CD4-positive, alpha-beta T cell (primary cell): Measurements from ENCODE around the gene DOP1A. TPM values are rescaled to one million over a fixed set of nuclear protein-coding genes. Genes with fewer than 3 reads are reported as not detected.
A peak's percentile ranks its signal among the peaks of the same experiment; 100 is the strongest.

ENCODE experiments used
- ATAC-seq: fragments of 200-7000 bp; cut with Tn5 transposase; one replicate; pipeline ENCODE4 v1.10.0; 2022; ENCODE audit warnings: mild to moderate bottlenecking; ENCODE audit not compliant: poor library complexity
- CTCF ChIA-PET: fragments of 350-600 bp; sonication (Branson Sonifier 250); formaldehyde crosslinking; loops from one replicate; lab custom pipeline; 2021; ENCODE audit warnings: antibody characterized with exemption, inconsistent platforms; lab: Charles Lee
- POLR2A ChIA-PET: fragments of 350-600 bp; sonication (Branson Sonifier 250); formaldehyde crosslinking; loops from one replicate; lab custom pipeline; 2021; ENCODE audit warnings: antibody characterized with exemption, inconsistent platforms; lab: Charles Lee
- DNase-seq, 14 experiments: peaks; one replicate each; pipeline ENCODE4 v3.0.0-alpha.2; 2013 to 2020; ENCODE audit warnings: mixed read lengths in 2 of 14
- H3K27ac ChIP-seq, 2 donors: one replicate each; pipeline versions ENCODE4 v1.5.1 to v1.7.0; 2013; ENCODE audit warnings: low read length in 2 of 2, low read depth in 1 of 2, mild to moderate bottlenecking in 1 of 2
- H3K27me3 ChIP-seq, 2 experiments: 1 replicate in 1 of 2; 2 replicates in 1 of 2; pipeline versions ENCODE4 v1.6.1 to v1.7.0; 2013; ENCODE audit warnings: low read length in 2 of 2, control low read depth in 1 of 2, mild to moderate bottlenecking in 1 of 2, moderate library complexity in 1 of 2; ENCODE audit not compliant: insufficient read depth in 2 of 2, control insufficient read depth in 1 of 2
- H3K36me3 ChIP-seq: one replicate; pipeline ENCODE4 v1.6.1; 2013; ENCODE audit warnings: low read length, control low read depth; ENCODE audit not compliant: insufficient read depth
- H3K4me1 ChIP-seq: one replicate; pipeline ENCODE4 v1.6.1; 2013; ENCODE audit warnings: low read length, control low read depth; ENCODE audit not compliant: insufficient read depth
- H3K4me3 ChIP-seq: one replicate; pipeline ENCODE4 v1.5.1; 2013; ENCODE audit warnings: mild to moderate bottlenecking, low read length, moderate library complexity
- H3K9me3 ChIP-seq, 2 experiments: 1 replicate in 1 of 2; 2 replicates in 1 of 2; pipeline versions ENCODE4 v1.6.1 to v1.7.0; 2013; ENCODE audit warnings: low read length in 2 of 2, mild to moderate bottlenecking in 2 of 2, control low read depth in 1 of 2, moderate library complexity in 1 of 2; ENCODE audit not compliant: control insufficient read depth in 1 of 2, insufficient read depth in 1 of 2
- H3K27ac Mint-ChIP-seq: one replicate; pipeline ENCODE4 v1.8.0; 2020; ENCODE audit warnings: mixed read lengths
- H3K27me3 Mint-ChIP-seq: one replicate; pipeline ENCODE4 v1.8.0; 2021; ENCODE audit warnings: mixed read lengths
- H3K36me3 Mint-ChIP-seq: one replicate; pipeline ENCODE4 v1.8.0; 2021; ENCODE audit warnings: low read depth, mixed read lengths
- H3K4me1 Mint-ChIP-seq: one replicate; pipeline ENCODE4 v1.8.0; 2021; ENCODE audit warnings: low read depth, mixed read lengths
- H3K4me3 Mint-ChIP-seq: one replicate; pipeline ENCODE4 v1.8.0; 2020; ENCODE audit warnings: mild to moderate bottlenecking, mixed read lengths
- H3K9me3 Mint-ChIP-seq: one replicate; pipeline ENCODE4 v1.8.0; 2020; ENCODE audit warnings: mixed read lengths
- CTCF ChIP-seq: fragments of 200-600 bp; IDR thresholded peaks from one replicate; pipeline ENCODE4 v1.8.0; 2022; ENCODE audit warnings: antibody characterized with exemption, mild to moderate bottlenecking
- intact Hi-C, 2 experiments: fragments of 100-400 bp; cut with DNase I in 1 of 2; cut with micrococcal nuclease in 1 of 2; formaldehyde crosslinking; loops; one replicate each; pipeline versions ENCODE4 v1.15.1 to v1.9.0; 2023 to 2025; cut with DNase I, micrococcal nuclease
- total RNA-seq, 174 experiments: library from RNA in 2 of 174; stranded (reverse) in 2 of 174; gene quantifications; one replicate each; pipeline ENCODE4 v1.2.3 and lab custom pipeline; 2021 to 2026

The DOP1A gene
- total RNA-seq, 2 experiments from 2014 or later: 15.6 to 15.8 TPM

- peaks cover 4% of the 10 kb centered on the region for H3K4me1 Mint-ChIP-seq
- H3K4me3 ChIP-seq: no peak overlapping the region
- H3K36me3 ChIP-seq: no peaks in the 10 kb centered on the region
- DNase-seq (no peak), ATAC-seq (no peak)
- ChIA-PET CTCF (no interaction called here), POLR2A (no interaction called here)
- H3K27me3 Mint-ChIP-seq: no peaks in the 10 kb centered on the region
- no peak overlapping the region for H3K27ac Mint-ChIP-seq
- H3K36me3 Mint-ChIP-seq: peaks cover 7% of the 10 kb centered on the region
- no peaks in the 10 kb centered on the region for H3K27me3 ChIP-seq
- no peaks in the 10 kb centered on the region for H3K9me3 ChIP-seq
- no peak for TF ChIP-seq CTCF
- H3K4me3 Mint-ChIP-seq: no peak overlapping the region
- H3K9me3 Mint-ChIP-seq: no peaks in the 10 kb centered on the region
- no peak overlapping the region for H3K27ac ChIP-seq
- intact Hi-C loops: loop anchor here (10.0 kb wide), 1 partner anchor 1025 kb away; the partner anchor contains the start of gene CEP162 (in 2 of the 2)
- no peaks in the 10 kb centered on the region for H3K4me1 ChIP-seq
These were observed 132.4 kb downstream of the DOP1A start for GRCh38 chr6:83199863-83200225.

DNA sequence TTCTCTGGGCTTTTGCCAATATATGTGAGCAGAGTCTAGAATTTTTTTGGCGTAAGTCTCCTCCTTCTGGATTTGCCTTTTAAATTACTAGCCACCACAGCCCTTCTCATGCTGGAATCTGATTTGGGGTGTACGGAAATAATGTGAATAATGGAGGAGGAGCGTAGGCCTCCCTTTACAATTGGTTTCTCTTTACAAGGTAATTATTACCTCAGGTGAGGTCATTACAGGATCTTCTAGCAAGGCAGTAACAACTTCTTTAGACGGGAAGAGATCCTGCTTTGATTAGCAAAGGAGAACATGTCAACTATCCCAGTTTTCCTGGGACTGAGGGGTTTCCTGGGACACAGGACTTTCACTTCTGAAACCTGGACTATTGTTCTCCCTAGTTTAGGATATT is 134.6 kb downstream of the DOP1A start:
- ChIA-PET POLR2A (no interaction called here), CTCF (interaction anchor here (1.7 kb wide), 1 partner anchor 13 kb away, joined by 5 read pairs; no protein-coding TSS in a partner anchor)
- ATAC-seq: no peak

GRCh38 chr6:83215131-83216047 is 147.9 kb downstream of the DOP1A start:
- POLR2A ChIA-PET: interaction anchor here (0.7 to 1.9 kb wide), 3 partner anchors 22 to 150 kb away, joined by 3 to 9 read pairs (median 8); partner anchors contain the start of genes DOP1A, PGM3, RWDD2A and UBE3D
- H3K27ac Mint-ChIP-seq: no peak overlapping the region

More for the DNA sequence above, 134.6 kb downstream of the DOP1A start:
- Mint-ChIP-seq H3K4me3 (no peak overlapping the region), H3K9me3 (no peaks in the 10 kb centered on the region), H3K27ac (no peak overlapping the region), H3K36me3 (no peaks in the 10 kb centered on the region), H3K27me3 (peaks cover 9% of the 10 kb centered on the region), H3K4me1 (no peaks in the 10 kb centered on the region)
- no peaks in the 10 kb centered on the region for H3K4me1 ChIP-seq
- H3K4me3 ChIP-seq: no peak overlapping the region
- no peaks in the 10 kb centered on the region for H3K36me3 ChIP-seq
- no peak for TF ChIP-seq CTCF
- H3K9me3 ChIP-seq: no peaks in the 10 kb centered on the region
- no peak for DNase-seq
- intact Hi-C loops: no loop called here
- no peaks in the 10 kb centered on the region for H3K27me3 ChIP-seq
- no peak overlapping the region for H3K27ac ChIP-seq

More at GRCh38 chr6:83215131-83216047, 147.9 kb downstream of the DOP1A start:
- H3K4me3 ChIP-seq: no peak overlapping the region
- no peaks in the 10 kb centered on the region for H3K36me3 Mint-ChIP-seq
- DNase-seq (peak in 13 of 14 experiments; percentile 23 to 78 (median 42)), ATAC-seq (peak; percentile 98)
- no peak overlapping the region for H3K4me3 Mint-ChIP-seq
- H3K9me3 ChIP-seq: no peaks in the 10 kb centered on the region
- intact Hi-C loops: loop anchor here (1.0 to 10.0 kb wide), 4 partner anchors 148 to 1007 kb away; partner anchors contain the start of gene DOP1A (in 1 of the 2)
- H3K27ac ChIP-seq: no peak overlapping the region
- H3K4me1 Mint-ChIP-seq: no peaks in the 10 kb centered on the region
- peaks cover 11% of the 10 kb centered on the region for H3K27me3 Mint-ChIP-seq
- H3K27me3 ChIP-seq: peaks cover 0 to 4% of the 10 kb centered on the region in 2 experiments
- H3K9me3 Mint-ChIP-seq: no peaks in the 10 kb centered on the region
- no peaks in the 10 kb centered on the region for H3K4me1 ChIP-seq
- TF ChIP-seq CTCF: peak; percentile 83
- CTCF ChIA-PET: interaction anchor here (0.5 to 2.9 kb wide), 15 partner anchors 9 to 983 kb away, joined by 3 to 13 read pairs (median 3); partner anchors contain the start of genes DOP1A, PGM3, RWDD2A and UBE3D
- no peaks in the 10 kb centered on the region for H3K36me3 ChIP-seq
